GM12872 (cell line): ENCODE results near the gene CHAF1A.

Experiments
- TF ChIP-seq, protein P1 (sequence below): IDR thresholded peaks from 3 replicates; pipeline ENCODE4 v1.5.1; 2011; ENCODE audit warnings: low read depth, mild to moderate bottlenecking, low read length, moderate library complexity; ENCODE audit not compliant: insufficient read depth

The CHAF1A gene

DNA sequence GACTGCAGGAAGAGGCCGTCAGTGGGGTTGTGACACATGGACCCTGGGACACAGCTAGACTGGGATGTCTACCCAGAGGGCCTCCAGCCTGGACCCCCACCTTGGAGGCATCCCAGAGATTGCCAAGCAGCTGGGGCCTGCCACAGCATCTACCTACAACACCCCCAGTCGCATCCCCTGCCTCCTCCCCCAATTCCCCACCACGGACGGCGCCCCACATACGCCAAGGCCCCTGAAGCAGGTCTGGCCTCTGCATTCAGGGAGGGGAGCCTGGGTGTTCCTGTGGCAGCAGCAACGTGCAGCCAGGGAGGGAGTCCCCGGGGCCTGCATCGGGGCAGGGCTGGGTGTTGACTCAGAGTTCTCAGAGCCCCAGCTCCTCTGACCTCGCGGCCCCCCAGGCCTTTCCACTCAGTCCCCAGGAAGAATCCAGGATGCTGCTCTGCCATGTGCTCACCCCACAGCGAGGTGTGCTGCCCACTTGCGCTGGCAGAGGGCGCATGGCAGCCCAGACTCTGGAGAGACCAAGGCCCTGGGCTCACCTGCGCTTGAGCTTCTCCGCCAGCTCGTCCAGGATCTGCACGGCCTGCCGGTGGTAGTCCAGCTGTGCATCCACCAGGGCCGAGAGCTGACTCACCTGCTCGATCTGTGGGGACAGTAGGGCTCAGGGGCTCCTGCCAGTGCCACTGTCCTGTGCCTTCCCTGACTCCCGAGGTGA lies 39.5 kb upstream of the CHAF1A start:
- TF ChIP-seq, protein P1, sequence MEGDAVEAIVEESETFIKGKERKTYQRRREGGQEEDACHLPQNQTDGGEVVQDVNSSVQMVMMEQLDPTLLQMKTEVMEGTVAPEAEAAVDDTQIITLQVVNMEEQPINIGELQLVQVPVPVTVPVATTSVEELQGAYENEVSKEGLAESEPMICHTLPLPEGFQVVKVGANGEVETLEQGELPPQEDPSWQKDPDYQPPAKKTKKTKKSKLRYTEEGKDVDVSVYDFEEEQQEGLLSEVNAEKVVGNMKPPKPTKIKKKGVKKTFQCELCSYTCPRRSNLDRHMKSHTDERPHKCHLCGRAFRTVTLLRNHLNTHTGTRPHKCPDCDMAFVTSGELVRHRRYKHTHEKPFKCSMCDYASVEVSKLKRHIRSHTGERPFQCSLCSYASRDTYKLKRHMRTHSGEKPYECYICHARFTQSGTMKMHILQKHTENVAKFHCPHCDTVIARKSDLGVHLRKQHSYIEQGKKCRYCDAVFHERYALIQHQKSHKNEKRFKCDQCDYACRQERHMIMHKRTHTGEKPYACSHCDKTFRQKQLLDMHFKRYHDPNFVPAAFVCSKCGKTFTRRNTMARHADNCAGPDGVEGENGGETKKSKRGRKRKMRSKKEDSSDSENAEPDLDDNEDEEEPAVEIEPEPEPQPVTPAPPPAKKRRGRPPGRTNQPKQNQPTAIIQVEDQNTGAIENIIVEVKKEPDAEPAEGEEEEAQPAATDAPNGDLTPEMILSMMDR: no peak; the same call in 2 of the 3 replicates

DNA sequence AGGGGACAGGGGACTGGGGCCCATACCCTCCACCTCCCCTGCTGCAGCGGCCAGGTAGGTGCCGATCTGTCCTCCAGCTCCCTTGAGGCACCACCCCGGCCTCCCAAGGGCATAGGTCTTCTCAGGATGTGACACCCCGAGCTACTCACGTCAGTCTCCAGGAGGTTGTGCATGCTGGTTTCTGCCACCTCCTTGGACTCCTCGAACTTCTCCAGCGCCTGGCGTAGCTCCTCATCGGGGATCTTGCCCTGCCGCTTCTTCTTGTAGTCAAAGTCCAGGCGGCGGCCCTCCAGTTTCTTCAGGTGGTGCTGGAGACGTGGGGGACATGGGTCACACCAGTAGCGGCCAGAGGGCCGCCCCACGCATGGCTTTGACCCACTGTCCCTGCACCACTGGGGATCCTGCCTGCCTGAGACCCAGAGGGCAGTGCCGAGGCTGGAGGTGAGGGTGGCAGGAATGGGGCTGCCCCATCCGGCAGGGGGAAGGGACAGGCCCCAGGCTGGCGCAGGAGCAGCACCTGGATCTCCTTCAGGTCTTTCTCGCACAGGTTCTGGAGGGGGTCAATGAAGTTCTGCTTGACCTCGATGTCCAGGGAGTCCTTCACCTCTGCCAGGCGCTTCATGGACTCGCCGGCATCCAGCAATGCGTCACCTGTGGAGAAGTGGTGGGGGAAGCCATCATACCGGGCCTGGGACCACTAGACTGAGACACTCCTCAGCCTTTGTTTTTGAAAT lies 38.7 kb upstream of the CHAF1A start:
- TF ChIP-seq, protein P1: no peak

- TF ChIP-seq, protein P1: no peak
Measured at GRCh38 chr19:4365341-4365740, 37.1 kb upstream of the CHAF1A start.

DNA sequence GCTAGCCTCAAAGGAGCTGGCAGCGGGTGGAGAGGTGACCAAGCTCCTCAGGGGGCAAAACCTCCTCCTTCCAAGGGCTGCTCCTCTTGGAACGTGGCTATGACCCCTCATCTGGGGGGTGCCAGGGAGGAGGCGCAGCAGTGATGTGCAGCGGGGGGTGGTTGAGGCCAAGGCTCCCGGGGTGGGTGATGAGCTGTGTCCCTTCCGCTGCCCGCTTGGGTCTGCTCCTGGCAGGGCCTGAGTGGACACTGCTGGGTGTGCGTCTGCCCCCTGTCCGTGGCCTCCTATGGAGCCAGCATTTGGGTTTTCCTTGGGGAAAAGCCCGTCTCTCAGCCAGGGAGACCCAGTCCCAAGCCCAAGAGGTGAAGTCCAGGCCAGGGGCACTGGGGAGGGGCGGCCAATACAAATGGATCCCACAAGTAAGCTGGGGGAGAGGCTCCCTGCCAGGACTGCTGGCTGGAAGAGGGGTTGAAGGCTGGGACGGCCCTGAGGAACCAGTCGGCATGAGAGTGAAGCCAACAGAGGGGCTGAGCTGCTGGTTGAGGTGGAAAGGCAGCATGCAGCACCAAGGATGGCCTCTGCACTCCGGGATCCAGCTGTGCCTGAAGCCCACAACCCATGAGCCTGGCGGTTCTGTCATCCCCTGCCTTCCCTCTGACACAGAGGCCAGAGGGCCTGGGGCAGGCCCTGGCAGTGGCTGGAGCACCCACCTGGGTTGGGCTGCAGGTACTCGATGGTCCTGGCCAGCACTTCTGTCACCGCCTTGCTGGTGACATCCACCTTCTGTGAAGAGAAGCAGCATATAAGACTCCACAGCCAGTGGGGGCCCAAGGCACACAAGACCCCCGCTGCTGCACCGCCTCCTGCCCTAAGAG lies 36.4 kb upstream of the CHAF1A start:
- TF ChIP-seq, protein P1: no peak

GRCh38 chr19:4366666-4367335 lies 35.6 kb upstream of the CHAF1A start:
- TF ChIP-seq, protein P1: no peak

GRCh38 chr19:4367336-4367723 lies 35.1 kb upstream of the CHAF1A start:
- TF ChIP-seq, protein P1: no peak
